MM.1S (cell line): ENCODE data around the gene KDELR1.

Experiments
- DNase-seq: peaks from one replicate; pipeline ENCODE4 v3.0.0-alpha.2; 2015
- H2AFZ ChIP-seq: fragments of 300-600 bp; sonication (generic); 2 replicates; pipeline ENCODE4 v1.6.0; 2016; ENCODE audit warnings: antibody characterized with exemption, low read length
- H3F3A ChIP-seq: fragments of 300-600 bp; sonication (generic); 2 replicates; pipeline ENCODE4 v1.6.1; 2016; ENCODE audit warnings: mild to moderate bottlenecking, antibody characterized with exemption, low read length, moderate library complexity, mixed read lengths; ENCODE audit not compliant: insufficient read depth
- H3K27ac ChIP-seq: fragments of 300-600 bp; sonication (generic); 2 replicates; pipeline ENCODE4 v1.5.1; 2016; ENCODE audit warnings: mild to moderate bottlenecking, low read length
- H3K27me3 ChIP-seq: fragments of 300-600 bp; sonication (generic); replicated peaks from 2 replicates; pipeline ENCODE4 v1.6.0; 2016; ENCODE audit warnings: low read length; ENCODE audit not compliant: insufficient read depth
- H3K36me3 ChIP-seq: fragments of 300-600 bp; sonication (generic); replicated peaks from 2 replicates; pipeline ENCODE4 v1.6.1; 2016; ENCODE audit warnings: mild to moderate bottlenecking, low read length, mixed read lengths; ENCODE audit not compliant: insufficient read depth
- H3K4me1 ChIP-seq: fragments of 300-600 bp; sonication (generic); 2 replicates; pipeline ENCODE4 v1.6.1; 2016; ENCODE audit warnings: low read length, mixed read lengths
- H3K4me2 ChIP-seq: fragments of 300-600 bp; sonication (generic); 2 replicates; pipeline ENCODE4 v1.6.0; 2016; ENCODE audit warnings: low read depth, low read length
- H3K4me3 ChIP-seq: fragments of 300-600 bp; sonication (generic); 2 replicates; pipeline ENCODE4 v1.5.1; 2016; ENCODE audit warnings: low read length, mixed read lengths
- H3K79me2 ChIP-seq: fragments of 300-600 bp; sonication (generic); 2 replicates; pipeline ENCODE4 v1.6.1; 2016; ENCODE audit warnings: mixed run types, low read length, mixed read lengths
- H3K9ac ChIP-seq: fragments of 300-600 bp; sonication (generic); 2 replicates; pipeline ENCODE4 v1.6.1; 2016; ENCODE audit warnings: low read length, mixed read lengths
- H3K9me2 ChIP-seq: fragments of 300-600 bp; sonication (generic); replicated peaks from 2 replicates; pipeline ENCODE4 v1.6.1; 2016; ENCODE audit warnings: mild to moderate bottlenecking, low read length, mixed read lengths; ENCODE audit not compliant: insufficient read depth
- H3K9me3 ChIP-seq: fragments of 300-600 bp; sonication (generic); replicated peaks from 2 replicates; pipeline ENCODE4 v1.6.1; 2016; ENCODE audit warnings: mild to moderate bottlenecking, low read length, mixed read lengths; ENCODE audit not compliant: insufficient read depth
- H4K20me1 ChIP-seq: fragments of 300-600 bp; sonication (generic); 2 replicates; pipeline ENCODE4 v1.6.1; 2016; ENCODE audit warnings: mild to moderate bottlenecking, low read length, moderate library complexity, mixed read lengths; ENCODE audit not compliant: insufficient read depth
- CTCF ChIP-seq: fragments of 300-600 bp; sonication (generic); IDR thresholded peaks from 2 replicates; pipeline ENCODE4 v1.5.1; 2016; ENCODE audit warnings: antibody characterized with exemption, low read length, mixed read lengths
- EZH2 ChIP-seq: fragments of 300-600 bp; sonication (generic); optimal IDR thresholded peaks from 2 replicates; pipeline ENCODE3; 2017; ENCODE audit warnings: low read depth, mild to moderate bottlenecking, antibody characterized with exemption, low read length, mixed read lengths
- EZH2phosphoT487 ChIP-seq: fragments of 300-600 bp; sonication (generic); IDR thresholded peaks from 2 replicates; pipeline ENCODE4 v1.6.1; 2018; ENCODE audit warnings: antibody characterized with exemption, low read length

Gene KDELR1

GRCh38 chr19:48332662-48333466 lies 58.5 kb downstream of the KDELR1 start:
- H3K4me3 ChIP-seq: peak overlapping the region; percentile 65
- H2AFZ ChIP-seq: peak overlapping the region; percentile 39
- H3K4me1 ChIP-seq: peaks cover 18% of the 10 kb centered on the region; the same call in 1 of the 2 replicates
- H3K36me3 ChIP-seq: no peaks in the 10 kb centered on the region
- H3K27ac ChIP-seq: peak overlapping the region; percentile 97
- H3K9ac ChIP-seq: peak overlapping the region; percentile 86
- no peak for TF ChIP-seq EZH2
- TF ChIP-seq CTCF: no peak
- no peak for TF ChIP-seq EZH2phosphoT487
- no peaks in the 10 kb centered on the region for H3K9me2 ChIP-seq
- H3F3A ChIP-seq: peaks cover 37% of the 10 kb centered on the region
- H3K9me3 ChIP-seq: no peaks in the 10 kb centered on the region
- H3K27me3 ChIP-seq: no peaks in the 10 kb centered on the region
- no peaks in the 10 kb centered on the region for H3K79me2 ChIP-seq
- H4K20me1 ChIP-seq: no peaks in the 10 kb centered on the region
- peak; percentile 100 for DNase-seq
- H3K4me2 ChIP-seq: peak overlapping the region; percentile 97
